SK-N-SH (cell line): ENCODE results near the gene OR7A10. TPM values are rescaled to one million over a fixed set of nuclear protein-coding genes. Genes with fewer than 3 reads are reported as not detected.

Experiments used
- CTCF ChIA-PET: fragments of 300-600, 350-600 bp; formaldehyde crosslinking; extraction: SDS; loops from one replicate; lab custom pipeline; 2021; lab: Yijun Ruan, JAX
- POLR2A ChIA-PET: fragments of 350-600 bp; sonication (Branson Sonifier 250); formaldehyde crosslinking; extraction: SDS; loops from one replicate; lab custom pipeline; 2020; ENCODE audit warnings: antibody characterized with exemption, inconsistent platforms; lab: Yijun Ruan, JAX
- DNase-seq: peaks from one replicate; pipeline ENCODE4 v3.0.0; 2012
- H2AFZ ChIP-seq: fragments of 200-600 bp; sonication (generic); 2 replicates; pipeline ENCODE4 v1.8.1; 2016; ENCODE audit warnings: antibody characterized with exemption, mild to moderate bottlenecking, low read depth
- H3F3A ChIP-seq: fragments of 200-600 bp; sonication (generic); replicated peaks from 2 replicates; pipeline ENCODE3; 2016; ENCODE audit warnings: antibody characterized with exemption, mild to moderate bottlenecking; ENCODE audit not compliant: insufficient read depth
- H3K27ac ChIP-seq, 2 experiments: fragments of 200-500 bp in 1 of 2; fragments of 200-600 bp in 1 of 2; sonication (Bioruptor generic) in 1 of 2; sonication (generic), shearing (Covaris generic) in 1 of 2; 2 replicates each; pipeline versions ENCODE4 v1.5.1 to v1.6.1; 2014 to 2016; ENCODE audit warnings: low read depth in 2 of 2, inconsistent platforms in 1 of 2, low read length in 1 of 2, mild to moderate bottlenecking in 1 of 2, mixed read lengths in 1 of 2
- H3K27me3 ChIP-seq: fragments of 200-600 bp; sonication (generic), shearing (Covaris generic); 2 replicates; pipeline ENCODE4 v1.6.1; 2016; ENCODE audit warnings: mixed run types; ENCODE audit not compliant: insufficient read depth
- H3K36me3 ChIP-seq, 2 experiments: fragments of 200-500 bp in 1 of 2; fragments of 200-600 bp in 1 of 2; sonication (Bioruptor generic) in 1 of 2; sonication (generic) in 1 of 2; replicated peaks in 1 of 2; 2 replicates each; pipeline versions ENCODE3 to v1.5.1; 2014 to 2016; ENCODE audit warnings: low read length in 1 of 2, mild to moderate bottlenecking in 1 of 2; ENCODE audit not compliant: insufficient read depth in 2 of 2, control insufficient read depth in 1 of 2
- H3K4me1 ChIP-seq, 2 experiments: fragments of 200-500 bp in 1 of 2; fragments of 200-600 bp in 1 of 2; sonication (Bioruptor generic) in 1 of 2; sonication (generic), shearing (Covaris generic) in 1 of 2; 2 replicates each; pipeline versions ENCODE4 v1.5.1 to v1.6.1; 2014 to 2016; ENCODE audit warnings: low read depth in 1 of 2, low read length in 1 of 2, mixed run types in 1 of 2; ENCODE audit not compliant: insufficient read depth in 2 of 2, control insufficient read depth in 1 of 2
- H3K4me2 ChIP-seq: fragments of 200-600 bp; sonication (generic), shearing (Covaris generic); 2 replicates; pipeline ENCODE4 v1.6.1; 2017; ENCODE audit warnings: mixed run types
- H3K4me3 ChIP-seq, 2 experiments: fragments of 200-500 bp in 1 of 2; fragments of 200-600 bp in 1 of 2; sonication (Bioruptor generic) in 1 of 2; sonication (generic), shearing (Covaris generic) in 1 of 2; 2 replicates each; pipeline versions ENCODE4 v1.5.1 to v1.8.1; 2014 to 2016; ENCODE audit warnings: low read depth in 2 of 2, inconsistent platforms in 1 of 2, low read length in 1 of 2, mild to moderate bottlenecking in 1 of 2, mixed read lengths in 1 of 2, moderate library complexity in 1 of 2
- H3K79me2 ChIP-seq: fragments of 200-600 bp; sonication (generic); 2 replicates; pipeline ENCODE4 v1.8.1; 2017; ENCODE audit warnings: mild to moderate bottlenecking; ENCODE audit not compliant: insufficient read depth
- H3K9ac ChIP-seq: fragments of 200-600 bp; sonication (generic); 2 replicates; pipeline ENCODE4 v1.6.1; 2017; ENCODE audit warnings: mixed run types
- H3K9me2 ChIP-seq: fragments of 200-600 bp; sonication (generic); 2 replicates; pipeline ENCODE4 v1.6.1; 2017; ENCODE audit warnings: mixed run types
- H3K9me3 ChIP-seq: fragments of 200-600 bp; sonication (generic); 2 replicates; pipeline ENCODE4 v1.6.1; 2017; ENCODE audit warnings: mixed run types, mild to moderate bottlenecking, moderate library complexity
- H4K20me1 ChIP-seq: fragments of 200-600 bp; sonication (generic); 2 replicates; pipeline ENCODE4 v1.6.1; 2017; ENCODE audit warnings: mild to moderate bottlenecking, mixed run types; ENCODE audit not compliant: insufficient read depth
- CHD2 ChIP-seq: fragments of 150-350 bp; IDR thresholded peaks from 2 replicates; pipeline ENCODE4 v1.6.1; 2018; ENCODE audit warnings: low read length; ENCODE audit not compliant: partially characterized antibody
- ELF1 ChIP-seq: IDR thresholded peaks from 2 replicates; pipeline ENCODE4 v1.4.0; 2012
- FOSL2 ChIP-seq: IDR thresholded peaks from 2 replicates; pipeline ENCODE4 v1.4.0; 2012; ENCODE audit warnings: low read depth, mild to moderate bottlenecking, moderate library complexity, borderline replicate concordance
- FOXM1 ChIP-seq: IDR thresholded peaks from 2 replicates; pipeline ENCODE4 v1.4.0; 2012; ENCODE audit warnings: low read depth, mild to moderate bottlenecking
- GABPA ChIP-seq: IDR thresholded peaks from 2 replicates; pipeline ENCODE4 v1.4.0; 2012; ENCODE audit warnings: low read depth, mild to moderate bottlenecking
- JUND ChIP-seq: IDR thresholded peaks from 2 replicates; pipeline ENCODE4 v1.4.0; 2012
- MEF2A ChIP-seq: IDR thresholded peaks from 2 replicates; pipeline ENCODE4 v1.4.0; 2012; ENCODE audit warnings: low read depth, borderline replicate concordance
- NFIC ChIP-seq: IDR thresholded peaks from 2 replicates; pipeline ENCODE4 v1.4.0; 2012; ENCODE audit warnings: borderline replicate concordance
- POLR2AphosphoS5 ChIP-seq: IDR thresholded peaks from 2 replicates; pipeline ENCODE4 v1.6.1; 2012; ENCODE audit warnings: low read depth, low read length
- REST ChIP-seq: IDR thresholded peaks from 2 replicates; pipeline ENCODE4 v1.6.1; 2012; ENCODE audit warnings: mild to moderate bottlenecking, low read depth, low read length, moderate library complexity
- RFX5 ChIP-seq: IDR thresholded peaks from 2 replicates; pipeline ENCODE4 v1.6.1; 2012; ENCODE audit warnings: mild to moderate bottlenecking, improper control_type of control experiment, low read length
- RXRA ChIP-seq: IDR thresholded peaks from 2 replicates; pipeline ENCODE4 v1.4.0; 2012; ENCODE audit warnings: low read depth, mild to moderate bottlenecking, borderline replicate concordance
- SMC3 ChIP-seq: IDR thresholded peaks from 2 replicates; pipeline ENCODE4 v1.6.1; 2012; ENCODE audit warnings: low read depth, low read length, improper control_type of control experiment
- TAF1 ChIP-seq: IDR thresholded peaks from 2 replicates; pipeline ENCODE4 v1.6.1; 2012; ENCODE audit warnings: low read depth, mild to moderate bottlenecking, low read length, moderate library complexity, borderline replicate concordance
- TEAD4 ChIP-seq: IDR thresholded peaks from 2 replicates; pipeline ENCODE4 v1.4.0; 2012; ENCODE audit warnings: mild to moderate bottlenecking, borderline replicate concordance; ENCODE audit not compliant: insufficient read depth
- ZBTB33 ChIP-seq: IDR thresholded peaks from 2 replicates; pipeline ENCODE4 v1.4.0; 2012; ENCODE audit warnings: low read depth, borderline replicate concordance
- WGBS: methylation state at CpG from one replicate; pipeline ENCODE4 v1.1.6; 2017; ENCODE audit warnings: low lambda C conversion rate; 5-methylcytosine and 5-hydroxymethylcytosine counted together
- polyA plus RNA-seq, 3 experiments: library from polyadenylated mRNA; depleted of rRNA; stranded (reverse); fragments of >200 nt; gene quantifications; 2 replicates each; pipeline ENCODE4 v1.2.3, GENCODE V29; 2012

Gene OR7A10
- polyA plus RNA-seq, 1 of the 3 experiments (the other 2 are of a cell fraction): not detected

GRCh38 chr19:14817052-14817451 lies 31.7 kb downstream of the OR7A10 start:
- H3K9me3 ChIP-seq: no peaks in the 10 kb centered on the region
- H3K9ac ChIP-seq: no peak overlapping the region
- H3K79me2 ChIP-seq: no peaks in the 10 kb centered on the region
- H3K27ac ChIP-seq: no peak overlapping the region
- no peak for TF ChIP-seq FOSL2
- TF ChIP-seq FOXM1: no peak
- TF ChIP-seq RFX5: no peak
- TF ChIP-seq SMC3: no peak
- TF ChIP-seq RXRA: no peak
- TF ChIP-seq NFIC: no peak
- no peak for TF ChIP-seq TEAD4
- no peak for TF ChIP-seq JUND
- no peak for TF ChIP-seq GABPA
- no peak for TF ChIP-seq TAF1
- TF ChIP-seq CHD2: no peak
- TF ChIP-seq ZBTB33: no peak
- TF ChIP-seq MEF2A: no peak
- no peak for TF ChIP-seq REST
- no peak for TF ChIP-seq ELF1
- no peak for TF ChIP-seq POLR2AphosphoS5
- TF ChIP-seq, all 33 proteins: peak for 0
- peaks cover 8% of the 10 kb centered on the region; the same call in 1 of the 2 replicates for H3K27me3 ChIP-seq
- no peak for DNase-seq
- ChIA-PET CTCF (interaction anchor here (1.1 kb wide), 1 partner anchor 13 kb away, joined by 5 read pairs; no protein-coding TSS in a partner anchor), POLR2A (no interaction called here)
- no peak overlapping the region for H2AFZ ChIP-seq
- H3K9me2 ChIP-seq: no peaks in the 10 kb centered on the region
- H3F3A ChIP-seq: no peaks in the 10 kb centered on the region
- H3K4me2 ChIP-seq: no peak overlapping the region
- 0% methylated on average over 3 of the region's 3 CpGs for WGBS
- no peaks in the 10 kb centered on the region for H4K20me1 ChIP-seq
- no peak overlapping the region for H3K4me3 ChIP-seq
- no peaks in the 10 kb centered on the region for H3K36me3 ChIP-seq
- no peaks in the 10 kb centered on the region for H3K4me1 ChIP-seq
